SJSA1 (cell line): ENCODE data around the gene ZNF488. TPM values are rescaled to one million over a fixed set of nuclear protein-coding genes. Genes with fewer than 3 reads are reported as not detected.

Experiments used
- DNase-seq, 2 experiments: peaks; one replicate each; pipeline ENCODE4 v3.0.0-alpha.2; 2015 to 2020; ENCODE audit warnings: low spot score in 2 of 2, low read depth in 1 of 2
- H3K27ac ChIP-seq: fragments of 250-450 bp; sonication (Bioruptor Pico); 2 replicates; pipeline ENCODE4 v1.5.1; 2020; ENCODE audit warnings: mild to moderate bottlenecking, moderate library complexity
- H3K27me3 ChIP-seq: fragments of 250-450 bp; sonication (Bioruptor Pico); replicated peaks from 2 replicates; pipeline ENCODE4 v1.5.1; 2020; ENCODE audit warnings: mild to moderate bottlenecking, moderate library complexity
- H3K36me3 ChIP-seq: fragments of 250-450 bp; sonication (Bioruptor Pico); 2 replicates; pipeline ENCODE4 v1.5.1; 2020; ENCODE audit warnings: mild to moderate bottlenecking
- H3K4me1 ChIP-seq: fragments of 250-450 bp; sonication (Bioruptor Pico); replicated peaks from 2 replicates; pipeline ENCODE4 v1.6.1; 2021; ENCODE audit warnings: mild to moderate bottlenecking
- H3K4me3 ChIP-seq: fragments of 250-450 bp; sonication (Bioruptor Pico); 2 replicates; pipeline ENCODE4 v1.5.1; 2020; ENCODE audit warnings: mild to moderate bottlenecking
- H3K9me3 ChIP-seq: fragments of 250-450 bp; sonication (Bioruptor Pico); replicated peaks from 2 replicates; pipeline ENCODE4 v1.5.1; 2020; ENCODE audit warnings: mild to moderate bottlenecking
- total RNA-seq: library from RNA; depleted of rRNA; stranded (reverse); fragments of >200 nt; shearing (Covaris generic); gene quantifications from 2 replicates; pipeline ENCODE4 v1.2.3, GENCODE V29; 2014

ZNF488 gene
- total RNA-seq, 1 experiment from 2014 or later = 1.2 TPM

DNA sequence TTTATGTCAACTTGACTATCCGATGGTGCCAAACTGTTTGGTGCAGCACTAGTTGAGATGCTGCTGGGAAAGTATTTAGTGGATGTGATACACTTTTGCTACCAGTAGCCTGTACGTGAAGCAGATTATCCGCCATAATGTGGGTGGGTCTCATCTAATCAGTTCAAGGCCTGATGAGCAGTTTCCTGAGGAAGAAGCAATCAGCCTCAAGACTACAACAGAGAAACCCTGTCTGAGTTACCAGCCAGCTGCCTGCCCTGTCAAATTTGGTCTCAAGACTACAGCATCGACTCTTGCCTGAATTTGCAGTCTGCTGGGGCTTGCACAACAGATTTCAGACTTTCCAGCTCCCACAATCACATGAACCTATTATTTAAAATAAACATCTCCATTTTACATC, 46.8 kb downstream of the ZNF488 start:
- no peaks in the 10 kb centered on the region for H3K27me3 ChIP-seq
- no peaks in the 10 kb centered on the region for H3K9me3 ChIP-seq
- DNase-seq = no peak

DNA sequence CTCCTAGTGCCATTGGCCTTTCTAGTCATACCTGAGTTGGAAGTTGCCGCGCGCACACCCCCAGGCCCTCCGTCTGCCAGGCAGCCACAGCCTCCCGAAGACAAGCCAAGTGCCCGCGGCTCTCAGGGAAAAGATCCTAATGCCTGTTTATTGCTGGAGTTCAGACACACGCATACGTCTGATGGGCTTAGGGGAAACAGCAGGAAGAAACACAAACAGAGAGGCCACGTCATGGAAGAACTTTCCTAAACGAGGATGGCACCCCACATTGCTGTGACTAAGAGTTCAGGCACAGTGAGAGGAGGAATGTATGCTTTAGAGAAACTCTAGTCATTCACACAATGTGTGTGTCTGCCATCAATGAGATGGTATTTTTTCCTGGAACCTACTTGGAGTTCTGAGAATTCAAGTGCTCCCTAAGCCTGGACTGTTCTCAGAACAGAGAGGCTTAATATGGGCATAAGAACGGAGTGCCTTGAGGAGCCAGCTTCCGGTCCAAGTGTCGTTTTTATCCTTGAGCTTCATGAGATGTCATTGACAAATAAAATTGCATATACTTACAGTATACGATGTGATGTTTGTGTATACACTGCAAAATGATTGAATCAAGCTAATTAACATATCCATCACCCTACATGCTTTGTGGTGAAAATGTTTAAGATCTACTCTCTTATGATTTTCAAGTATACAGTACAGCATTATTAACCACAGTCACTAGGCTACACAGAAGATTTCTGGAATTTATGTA, 47.5 kb downstream of the ZNF488 start:
- DNase-seq = peak in 1 of 2 experiments; percentile 28
- no peaks in the 10 kb centered on the region for H3K36me3 ChIP-seq
- H3K4me1 ChIP-seq = peaks cover 12% of the 10 kb centered on the region
- H3K27me3 ChIP-seq = no peaks in the 10 kb centered on the region
- H3K4me3 ChIP-seq = no peak overlapping the region
- no peak overlapping the region for H3K27ac ChIP-seq
- no peaks in the 10 kb centered on the region for H3K9me3 ChIP-seq

More for the DNA sequence above, 46.8 kb downstream of the ZNF488 start:
- Histone ChIP-seq H3K4me3 (no peak overlapping the region), H3K27ac (no peak overlapping the region), H3K36me3 (no peaks in the 10 kb centered on the region), H3K4me1 (peaks cover 12% of the 10 kb centered on the region)

DNA sequence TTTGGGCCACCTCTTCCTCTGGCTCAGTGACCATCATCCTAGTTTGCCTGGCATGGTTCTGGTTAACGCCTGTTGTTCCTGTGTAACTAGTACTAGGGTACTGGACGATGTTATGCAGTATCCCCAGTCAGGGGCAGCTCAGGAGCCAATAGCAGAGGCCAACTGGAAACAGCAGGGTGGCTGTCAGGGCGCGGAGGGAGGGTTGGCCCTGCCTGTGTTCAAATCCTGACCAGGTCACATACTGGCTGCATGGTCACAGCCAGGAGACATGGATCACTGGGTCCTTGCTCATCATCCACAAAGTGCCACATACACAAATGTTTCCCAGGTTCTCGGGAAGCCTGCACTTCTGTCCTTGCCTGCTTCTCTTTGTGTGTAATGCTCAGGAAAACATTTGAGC, 48.2 kb downstream of the ZNF488 start:
- no peak for DNase-seq
- no peak overlapping the region for H3K4me3 ChIP-seq
- H3K36me3 ChIP-seq = no peaks in the 10 kb centered on the region
- H3K4me1 ChIP-seq = peaks cover 12% of the 10 kb centered on the region
- no peak overlapping the region for H3K27ac ChIP-seq
- H3K27me3 ChIP-seq = no peaks in the 10 kb centered on the region
- H3K9me3 ChIP-seq = no peaks in the 10 kb centered on the region

DNA sequence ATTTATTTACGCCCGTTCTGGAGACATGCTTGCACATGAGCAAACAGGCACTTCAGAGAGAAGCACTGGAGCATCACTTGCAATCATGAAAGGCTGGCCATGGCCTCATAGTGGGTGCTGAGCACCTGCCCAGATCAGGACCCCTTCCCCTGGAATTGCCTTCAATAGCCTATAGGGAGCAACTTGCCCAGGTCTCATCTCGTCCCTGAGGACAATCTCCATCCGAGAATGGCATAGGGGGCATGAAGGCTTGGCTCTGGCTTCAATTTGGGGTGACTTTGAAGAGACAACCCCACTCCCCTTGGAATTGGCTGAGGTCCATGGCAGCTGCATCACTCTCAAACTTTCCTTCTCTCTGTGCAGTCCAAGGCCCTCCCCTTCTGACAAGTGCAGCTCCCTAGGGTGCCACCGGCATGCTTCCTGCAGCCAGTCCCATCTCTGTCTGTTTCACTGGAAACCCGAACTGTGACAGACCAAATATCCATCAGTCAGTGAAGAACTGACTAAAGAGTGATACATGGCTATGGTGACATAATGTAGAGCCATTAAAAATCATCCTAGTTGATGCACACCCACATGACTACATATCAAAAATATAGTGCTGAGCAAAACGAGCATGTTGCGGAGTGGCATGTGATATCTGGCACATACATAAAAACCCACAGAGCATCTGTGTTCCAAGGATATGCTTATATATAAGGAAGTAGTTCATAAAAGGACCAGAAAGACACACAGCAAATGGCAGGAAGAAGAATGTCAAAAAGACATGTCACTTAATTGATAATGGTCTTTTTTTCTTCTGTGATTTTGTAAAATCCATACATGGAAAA, 49.4 kb downstream of the ZNF488 start:
- H3K27ac ChIP-seq = no peak overlapping the region
- H3K4me3 ChIP-seq = no peak overlapping the region
- H3K36me3 ChIP-seq = no peaks in the 10 kb centered on the region
- no peaks in the 10 kb centered on the region for H3K9me3 ChIP-seq
- peaks cover 12% of the 10 kb centered on the region for H3K4me1 ChIP-seq
- DNase-seq = no peak
- H3K27me3 ChIP-seq = no peaks in the 10 kb centered on the region

DNA sequence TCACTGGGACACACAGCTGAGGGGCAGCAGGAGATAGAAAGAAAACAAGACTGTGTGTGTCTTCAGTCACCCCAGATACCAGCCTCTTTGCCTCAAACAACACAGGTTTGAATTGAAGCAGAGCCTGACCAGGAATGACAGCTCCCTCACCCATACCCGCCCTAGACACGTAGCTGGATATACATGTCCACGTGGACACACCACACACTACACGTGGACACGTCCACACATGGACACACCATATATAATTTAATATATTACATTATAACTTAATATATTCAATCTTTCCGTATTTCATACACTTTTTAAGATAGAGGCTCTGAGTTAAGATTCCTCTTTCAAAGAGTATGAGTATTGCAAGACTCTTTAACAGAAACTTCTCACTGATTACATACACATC, 50.6 kb downstream of the ZNF488 start:
- H3K4me1 ChIP-seq = peaks cover 12% of the 10 kb centered on the region
- DNase-seq = no peak
- no peaks in the 10 kb centered on the region for H3K27me3 ChIP-seq

DNA sequence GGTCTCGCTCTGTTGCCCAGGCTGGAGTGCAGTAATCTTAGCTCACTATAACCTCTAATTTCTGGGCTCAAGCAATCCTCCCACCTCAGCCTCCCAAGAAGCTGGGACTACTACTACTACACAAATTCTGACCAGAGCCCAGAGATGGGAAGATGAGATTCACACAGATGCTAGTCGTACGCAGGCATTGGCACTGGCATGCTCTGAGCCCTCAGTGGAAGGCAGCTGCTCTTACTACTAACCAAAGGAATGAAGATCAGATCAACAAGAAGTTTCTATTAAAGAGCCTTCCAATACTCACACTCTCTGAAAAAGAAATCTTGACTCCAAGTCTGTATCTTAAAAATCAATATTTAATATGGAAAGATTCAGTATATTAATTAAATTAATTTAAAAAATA, 51.1 kb downstream of the ZNF488 start:
- H3K9me3 ChIP-seq = no peaks in the 10 kb centered on the region
- peaks cover 12% of the 10 kb centered on the region for H3K4me1 ChIP-seq
- H3K36me3 ChIP-seq = no peaks in the 10 kb centered on the region
- no peak overlapping the region for H3K4me3 ChIP-seq
- H3K27ac ChIP-seq = no peak overlapping the region
- no peak for DNase-seq
- H3K27me3 ChIP-seq = no peaks in the 10 kb centered on the region

More for the DNA sequence above, 50.6 kb downstream of the ZNF488 start:
- H3K4me3 ChIP-seq = no peak overlapping the region
- H3K9me3 ChIP-seq = no peaks in the 10 kb centered on the region
- H3K36me3 ChIP-seq = no peaks in the 10 kb centered on the region
- H3K27ac ChIP-seq = no peak overlapping the region

DNA sequence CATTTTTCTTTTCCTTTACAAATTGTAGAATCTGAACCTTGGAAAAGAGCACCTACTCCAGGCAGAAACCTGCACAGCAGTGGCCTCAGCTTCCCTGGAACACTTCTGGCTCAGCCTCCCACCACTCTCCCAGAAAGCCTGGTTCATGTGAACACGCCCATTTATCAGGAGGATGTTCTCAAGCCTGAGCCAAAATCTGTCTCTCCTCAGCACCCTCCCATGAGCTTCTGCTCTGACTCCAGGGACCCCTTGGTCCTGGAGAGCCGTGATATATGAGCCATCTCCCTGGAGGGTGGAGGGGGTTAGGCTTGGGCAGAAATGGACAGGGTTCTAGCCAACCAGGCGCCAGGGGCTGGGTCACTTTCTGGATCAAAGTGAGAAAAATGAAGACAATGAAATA, 51.7 kb downstream of the ZNF488 start:
- H3K4me3 ChIP-seq = no peak overlapping the region
- no peaks in the 10 kb centered on the region for H3K9me3 ChIP-seq
- no peaks in the 10 kb centered on the region for H3K27me3 ChIP-seq
- H3K27ac ChIP-seq = no peak overlapping the region
- H3K4me1 ChIP-seq = peaks cover 12% of the 10 kb centered on the region
- no peak for DNase-seq
- no peaks in the 10 kb centered on the region for H3K36me3 ChIP-seq

DNA sequence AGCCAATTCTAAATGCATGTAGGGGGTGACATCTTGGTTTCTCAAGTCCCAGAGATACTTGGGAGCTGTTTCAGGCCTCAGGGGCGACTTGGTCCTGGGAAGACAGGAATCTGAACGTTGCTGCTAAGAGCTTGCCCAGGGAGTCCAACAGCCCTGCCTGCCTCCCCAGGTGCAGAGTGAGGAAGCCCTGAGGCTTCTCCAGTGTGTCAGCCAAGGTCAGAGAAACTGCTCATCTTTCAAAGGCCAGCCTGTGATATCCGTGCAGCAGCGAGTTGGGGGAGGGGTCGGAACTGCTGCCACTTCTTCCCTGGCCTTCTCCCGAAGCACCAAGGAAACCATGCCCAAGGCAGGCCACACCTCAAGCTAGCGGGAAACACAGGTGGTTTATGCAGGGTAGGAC, 52.1 kb downstream of the ZNF488 start:
- no peak for DNase-seq
- Histone ChIP-seq H3K36me3 (no peaks in the 10 kb centered on the region), H3K4me1 (peaks cover 9% of the 10 kb centered on the region)

DNA sequence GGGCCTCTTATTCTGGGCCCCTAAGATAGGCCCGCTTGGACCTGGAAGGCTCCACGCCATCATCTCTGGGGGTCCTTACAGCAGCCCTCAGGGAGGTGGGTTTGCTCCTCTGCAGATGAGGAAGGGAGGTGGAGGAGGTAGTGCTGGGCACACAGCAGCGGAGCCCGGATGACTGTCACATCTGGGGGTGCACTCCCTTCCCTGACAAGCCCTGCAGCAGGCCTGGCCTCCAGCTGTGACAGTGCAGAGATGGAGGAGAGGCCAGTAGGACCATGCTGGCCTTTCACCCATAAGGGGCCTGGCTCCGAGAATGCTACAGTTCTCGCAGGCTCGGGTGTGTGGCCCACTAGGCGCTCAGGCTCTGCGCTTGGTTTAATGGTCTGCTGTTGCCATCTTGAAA, 52.6 kb downstream of the ZNF488 start:
- DNase-seq = no peak
- Histone ChIP-seq H3K36me3 (no peaks in the 10 kb centered on the region), H3K4me1 (peaks cover 5% of the 10 kb centered on the region), H3K9me3 (no peaks in the 10 kb centered on the region), H3K27me3 (no peaks in the 10 kb centered on the region), H3K27ac (no peak overlapping the region), H3K4me3 (no peak overlapping the region)

More for the DNA sequence above, 52.1 kb downstream of the ZNF488 start:
- no peaks in the 10 kb centered on the region for H3K27me3 ChIP-seq
- H3K9me3 ChIP-seq = no peaks in the 10 kb centered on the region
- no peak overlapping the region for H3K27ac ChIP-seq
- H3K4me3 ChIP-seq = no peak overlapping the region

DNA sequence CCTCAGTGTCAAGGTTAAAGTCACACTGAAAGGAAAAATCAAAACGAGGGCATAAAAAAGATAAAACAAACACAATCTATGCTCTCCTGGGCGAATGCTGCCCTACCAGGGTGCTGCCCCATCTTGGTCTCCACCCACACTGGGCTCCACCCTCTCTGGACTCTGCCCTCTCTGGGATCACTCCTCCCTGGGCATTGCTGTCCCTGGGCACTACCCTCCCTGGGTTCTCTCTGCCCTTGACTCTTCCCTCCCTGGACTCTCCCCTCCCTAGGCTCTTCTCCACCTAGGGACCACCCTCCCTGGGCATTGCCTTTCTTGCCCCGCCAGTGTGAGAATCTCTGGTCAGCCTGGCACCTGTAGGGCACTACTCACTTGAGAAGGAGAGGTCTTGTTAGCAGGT, 53.3 kb downstream of the ZNF488 start:
- H3K9me3 ChIP-seq = no peaks in the 10 kb centered on the region
- H3K4me1 ChIP-seq = no peaks in the 10 kb centered on the region
- no peak overlapping the region for H3K4me3 ChIP-seq
- H3K27me3 ChIP-seq = no peaks in the 10 kb centered on the region
- no peak overlapping the region for H3K27ac ChIP-seq
- DNase-seq = no peak
- H3K36me3 ChIP-seq = no peaks in the 10 kb centered on the region

DNA sequence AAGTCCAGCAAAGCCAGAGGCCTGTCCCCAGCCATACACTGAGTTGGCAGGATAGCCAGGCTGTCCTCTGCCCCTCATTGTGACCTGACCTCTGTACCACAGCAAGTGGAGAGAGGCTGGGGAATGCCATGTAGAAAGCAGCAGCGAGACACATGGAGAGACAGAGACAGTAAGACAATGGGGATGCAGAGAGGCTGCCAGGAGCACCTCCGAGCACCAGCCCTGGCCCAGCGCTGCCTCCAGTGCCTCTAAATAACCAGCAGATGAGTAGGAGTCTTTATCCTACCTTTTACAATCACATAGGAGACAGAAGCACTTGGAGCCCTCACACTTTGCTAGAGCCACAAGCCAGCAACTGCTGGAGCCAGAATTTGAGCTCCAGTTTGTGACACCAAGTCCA, 53.7 kb downstream of the ZNF488 start:
- Histone ChIP-seq H3K9me3 (no peaks in the 10 kb centered on the region), H3K27ac (no peak overlapping the region), H3K4me3 (no peak overlapping the region), H3K36me3 (no peaks in the 10 kb centered on the region), H3K4me1 (no peaks in the 10 kb centered on the region), H3K27me3 (no peaks in the 10 kb centered on the region)
- no peak for DNase-seq

DNA sequence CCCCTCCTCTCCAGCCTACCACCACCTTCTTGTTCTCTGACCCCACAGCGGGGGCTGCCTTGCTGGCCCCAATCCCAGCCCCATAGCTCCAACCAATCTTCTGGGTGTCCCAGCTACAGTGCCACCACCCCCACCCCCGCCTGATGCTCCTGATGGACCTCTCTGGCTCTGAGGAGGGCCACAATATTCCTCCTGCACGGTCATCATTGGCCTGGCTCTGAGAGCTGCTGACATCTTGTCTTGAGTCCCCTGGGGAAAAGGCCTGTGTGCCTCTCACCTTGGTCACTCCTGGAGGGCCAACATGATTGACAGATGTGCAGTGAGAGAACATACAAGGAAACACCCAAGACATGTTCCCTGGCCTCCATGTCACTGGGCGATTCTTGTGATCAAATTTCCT, 54.2 kb downstream of the ZNF488 start:
- no peaks in the 10 kb centered on the region for H3K4me1 ChIP-seq
- H3K27ac ChIP-seq = no peak overlapping the region
- H3K27me3 ChIP-seq = no peaks in the 10 kb centered on the region
- no peaks in the 10 kb centered on the region for H3K9me3 ChIP-seq
- no peaks in the 10 kb centered on the region for H3K36me3 ChIP-seq
- DNase-seq = no peak
- no peak overlapping the region for H3K4me3 ChIP-seq

DNA sequence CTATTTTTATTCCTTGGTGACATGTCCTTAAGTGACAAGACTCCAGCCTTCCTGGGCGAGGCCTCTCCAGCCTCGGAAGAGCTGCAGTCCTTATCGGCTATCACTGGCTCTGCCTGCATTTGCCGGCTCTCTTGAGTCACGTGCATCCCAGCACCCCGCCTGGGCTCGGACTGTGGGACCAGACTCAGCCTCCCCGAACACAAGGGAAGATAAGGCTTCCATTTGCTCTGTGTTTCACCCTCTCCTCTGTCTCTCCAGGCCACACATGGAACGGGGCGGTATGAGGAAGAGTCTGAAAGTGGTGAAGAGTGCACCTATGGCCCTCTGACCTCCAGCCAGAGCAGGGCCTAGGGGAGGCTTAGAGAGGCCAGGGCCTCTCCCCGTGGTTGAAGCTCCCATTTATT, 57.2 kb downstream of the ZNF488 start:
- no peaks in the 10 kb centered on the region for H3K9me3 ChIP-seq
- H3K4me3 ChIP-seq = no peak overlapping the region
- H3K36me3 ChIP-seq = no peaks in the 10 kb centered on the region
- no peak overlapping the region for H3K27ac ChIP-seq
- DNase-seq = no peak
- no peaks in the 10 kb centered on the region for H3K4me1 ChIP-seq
- H3K27me3 ChIP-seq = no peaks in the 10 kb centered on the region; the same call in 1 of the 2 replicates

DNA sequence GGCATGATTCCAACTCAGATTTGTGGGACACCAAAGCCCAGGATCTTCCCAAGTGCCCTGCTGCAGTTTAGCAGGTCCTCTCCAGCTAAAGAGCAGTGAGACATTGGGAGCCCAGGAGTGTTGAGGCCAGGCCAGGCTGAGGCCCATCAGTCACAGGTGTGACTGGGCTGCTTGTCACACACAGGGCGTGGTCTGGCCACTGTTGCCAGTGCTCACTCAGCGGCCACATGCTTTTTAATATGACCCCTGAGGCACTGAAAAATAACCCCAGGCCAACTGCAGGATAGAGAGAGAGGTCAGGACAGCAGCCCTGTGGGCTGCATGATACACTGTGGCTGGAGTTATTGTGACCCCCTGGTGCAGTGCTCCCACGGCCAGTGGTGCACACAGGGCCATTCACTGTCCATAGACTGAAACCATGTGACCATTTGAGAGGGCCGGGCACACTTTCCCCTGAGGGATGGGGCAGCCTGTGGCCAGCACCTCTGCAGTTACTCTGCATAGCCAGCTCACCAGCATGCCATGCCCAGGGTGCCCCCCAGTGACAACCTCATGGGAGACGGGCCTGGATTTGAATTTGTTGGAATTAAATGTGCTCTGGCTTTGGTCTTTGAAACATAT, 57.7 kb downstream of the ZNF488 start:
- Histone ChIP-seq H3K36me3 (no peaks in the 10 kb centered on the region), H3K9me3 (no peaks in the 10 kb centered on the region), H3K27me3 (no peaks in the 10 kb centered on the region; the same call in 1 of the 2 replicates), H3K27ac (no peak overlapping the region), H3K4me3 (no peak overlapping the region), H3K4me1 (no peaks in the 10 kb centered on the region)
- no peak for DNase-seq
